Peyer's patch (tissue), 4 donors: ENCODE results near the gene NADK2.

ENCODE experiments used
- POLR2A ChIP-seq, 2 donors: fragments of 450-650 bp; IDR thresholded peaks; one replicate each; pipeline ENCODE4 v1.5.1; 2017; ENCODE audit warnings: antibody characterized with exemption in 2 of 2, mild to moderate bottlenecking in 2 of 2, moderate library complexity in 2 of 2
- TF ChIP-seq, protein P1 (sequence below), 6 experiments: fragments of 450-650 bp in 4 of 6; fragments of 200-600 bp in 2 of 6; sonication (generic) in 1 of 6; IDR thresholded peaks; one replicate each; pipeline ENCODE4 v1.5.1; 2017 to 2019; ENCODE audit warnings: antibody characterized with exemption in 6 of 6, mild to moderate bottlenecking in 3 of 6, moderate library complexity in 1 of 6

DNA sequence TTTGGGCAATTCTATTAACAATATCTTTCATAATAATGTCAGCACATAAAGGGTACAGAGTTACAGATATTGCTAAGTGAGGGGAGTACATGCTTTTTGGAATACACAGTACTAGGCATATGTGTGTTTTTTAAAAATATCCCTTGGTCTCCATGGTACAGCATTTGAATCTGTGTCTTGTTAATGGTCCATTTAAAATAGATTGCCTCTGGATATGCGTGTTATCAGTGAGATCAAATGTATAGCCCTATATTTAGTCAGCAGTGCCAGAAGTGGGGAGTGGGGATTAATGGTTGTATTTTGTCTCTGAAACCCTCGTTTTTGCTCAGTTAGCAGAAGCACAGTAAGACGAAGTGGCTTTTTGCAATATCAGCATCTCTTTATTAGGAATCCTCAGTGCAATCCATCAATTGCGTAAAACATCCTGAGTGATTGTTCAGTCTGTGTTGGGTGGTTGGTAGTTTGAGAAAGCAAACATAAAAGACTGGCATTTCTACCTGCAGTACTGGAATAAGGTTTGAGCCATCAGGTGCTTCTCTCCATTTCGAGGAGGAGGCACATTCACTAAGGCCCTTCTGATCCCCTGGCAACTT lies 70.8 kb downstream of the NADK2 start:
- TF ChIP-seq POLR2A (IDR thresholded peaks at IDR 0.05), result no peak
- TF ChIP-seq, protein P1, sequence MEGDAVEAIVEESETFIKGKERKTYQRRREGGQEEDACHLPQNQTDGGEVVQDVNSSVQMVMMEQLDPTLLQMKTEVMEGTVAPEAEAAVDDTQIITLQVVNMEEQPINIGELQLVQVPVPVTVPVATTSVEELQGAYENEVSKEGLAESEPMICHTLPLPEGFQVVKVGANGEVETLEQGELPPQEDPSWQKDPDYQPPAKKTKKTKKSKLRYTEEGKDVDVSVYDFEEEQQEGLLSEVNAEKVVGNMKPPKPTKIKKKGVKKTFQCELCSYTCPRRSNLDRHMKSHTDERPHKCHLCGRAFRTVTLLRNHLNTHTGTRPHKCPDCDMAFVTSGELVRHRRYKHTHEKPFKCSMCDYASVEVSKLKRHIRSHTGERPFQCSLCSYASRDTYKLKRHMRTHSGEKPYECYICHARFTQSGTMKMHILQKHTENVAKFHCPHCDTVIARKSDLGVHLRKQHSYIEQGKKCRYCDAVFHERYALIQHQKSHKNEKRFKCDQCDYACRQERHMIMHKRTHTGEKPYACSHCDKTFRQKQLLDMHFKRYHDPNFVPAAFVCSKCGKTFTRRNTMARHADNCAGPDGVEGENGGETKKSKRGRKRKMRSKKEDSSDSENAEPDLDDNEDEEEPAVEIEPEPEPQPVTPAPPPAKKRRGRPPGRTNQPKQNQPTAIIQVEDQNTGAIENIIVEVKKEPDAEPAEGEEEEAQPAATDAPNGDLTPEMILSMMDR (IDR thresholded peaks at IDR 0.05), result no peak
